Ureter (tissue), 1 donor: ENCODE measurements around the gene CHST13. TPM values are rescaled to one million over a fixed set of nuclear protein-coding genes. Genes with fewer than 3 reads are reported as not detected.
"Not testable (repeated sequence)": the region's sequence is repeated elsewhere in the genome, so short reads cannot be mapped to it uniquely, and the experiment has no call there.

Experiments
- DNase-seq: peaks from one replicate; pipeline ENCODE4 v3.0.0-alpha.2; 2020; ENCODE audit warnings: low spot score
- total RNA-seq: library from RNA; stranded (reverse); gene quantifications from one replicate; pipeline ENCODE4 v1.2.4, GENCODE V29; 2023
- donor health status: DM: yes; HTN: yes; CAD: no.

CHST13 gene
- total RNA-seq, 1 donor from 2014 or later = not detected

DNA sequence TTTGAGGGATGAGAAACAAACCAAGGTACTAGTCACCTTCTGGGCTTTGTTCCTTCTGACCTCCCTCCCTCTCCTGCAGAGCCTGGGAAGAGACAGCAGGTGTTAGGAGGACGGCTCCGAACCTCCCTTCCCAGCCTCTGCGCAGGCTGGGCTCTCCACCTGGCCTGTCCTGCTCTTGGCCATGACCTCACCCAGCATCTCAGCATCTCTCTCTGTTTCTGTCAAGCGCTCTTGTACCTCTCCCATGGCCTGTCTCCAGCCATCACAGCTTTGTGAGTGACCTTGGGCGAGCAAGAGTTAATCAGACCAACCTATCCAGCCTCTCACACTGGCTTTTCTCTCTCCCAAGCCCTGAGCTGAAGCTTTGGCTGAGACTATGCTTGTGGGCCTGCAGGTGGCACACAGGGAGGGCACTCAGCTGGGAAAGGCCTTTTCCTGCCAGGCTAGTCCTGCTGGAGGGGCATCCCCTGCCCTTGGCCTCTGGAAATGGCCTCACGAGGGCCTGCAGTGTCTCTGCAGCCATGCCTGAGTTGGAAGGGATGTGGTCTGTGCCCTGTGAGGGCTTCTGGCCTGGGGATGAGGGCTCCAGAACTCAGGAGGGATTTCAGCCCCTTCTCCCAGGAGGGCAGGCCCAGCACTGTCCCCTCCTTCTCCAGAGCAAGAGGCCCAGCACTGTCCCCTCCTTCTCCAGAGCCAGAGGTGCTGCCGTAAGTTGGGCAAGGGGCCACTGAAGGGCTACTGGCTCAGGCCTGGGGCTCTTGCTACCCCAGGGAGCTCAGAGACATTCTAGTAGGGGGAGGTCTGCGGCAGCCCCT is 2.1 kb downstream of the CHST13 start:
- DNase-seq = no peak

DNA sequence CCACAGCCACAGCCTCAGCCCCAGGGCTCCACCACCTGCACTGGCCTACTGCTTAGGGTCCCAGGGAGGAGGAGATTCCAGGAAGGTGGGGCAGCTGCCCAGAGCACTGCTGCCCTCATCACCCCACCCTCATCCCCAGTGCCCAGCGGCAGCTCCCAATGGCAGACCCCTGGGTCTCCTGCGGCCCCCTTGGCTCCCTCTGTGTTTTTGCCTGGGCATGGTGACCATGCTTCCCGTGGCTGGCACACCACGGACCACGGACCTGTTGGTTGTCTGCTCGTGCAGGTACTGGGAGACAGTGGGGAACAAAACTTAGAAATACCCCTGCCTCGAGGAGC is 2.7 kb downstream of the CHST13 start:
- no peak for DNase-seq

DNA sequence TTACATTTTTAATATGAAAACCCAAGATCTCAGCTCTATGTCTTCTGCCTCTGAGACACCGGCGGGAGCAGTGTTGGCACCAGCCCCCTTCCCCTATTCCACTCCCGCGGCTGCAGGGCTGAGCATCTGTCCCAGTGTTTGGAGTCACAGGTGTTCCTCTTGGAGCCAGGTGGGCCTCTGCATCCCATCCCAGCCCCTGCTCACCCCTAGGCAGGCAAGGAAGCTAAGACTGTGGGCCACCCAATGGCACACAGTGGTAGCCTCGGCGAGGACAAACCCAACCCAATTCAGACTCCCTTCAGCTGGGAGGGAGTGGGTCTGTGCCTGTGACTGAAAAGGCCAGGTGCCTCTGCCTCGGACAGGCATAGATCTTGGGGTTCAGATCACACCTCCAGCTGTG is 3.1 kb downstream of the CHST13 start:
- DNase-seq = no peak

DNA sequence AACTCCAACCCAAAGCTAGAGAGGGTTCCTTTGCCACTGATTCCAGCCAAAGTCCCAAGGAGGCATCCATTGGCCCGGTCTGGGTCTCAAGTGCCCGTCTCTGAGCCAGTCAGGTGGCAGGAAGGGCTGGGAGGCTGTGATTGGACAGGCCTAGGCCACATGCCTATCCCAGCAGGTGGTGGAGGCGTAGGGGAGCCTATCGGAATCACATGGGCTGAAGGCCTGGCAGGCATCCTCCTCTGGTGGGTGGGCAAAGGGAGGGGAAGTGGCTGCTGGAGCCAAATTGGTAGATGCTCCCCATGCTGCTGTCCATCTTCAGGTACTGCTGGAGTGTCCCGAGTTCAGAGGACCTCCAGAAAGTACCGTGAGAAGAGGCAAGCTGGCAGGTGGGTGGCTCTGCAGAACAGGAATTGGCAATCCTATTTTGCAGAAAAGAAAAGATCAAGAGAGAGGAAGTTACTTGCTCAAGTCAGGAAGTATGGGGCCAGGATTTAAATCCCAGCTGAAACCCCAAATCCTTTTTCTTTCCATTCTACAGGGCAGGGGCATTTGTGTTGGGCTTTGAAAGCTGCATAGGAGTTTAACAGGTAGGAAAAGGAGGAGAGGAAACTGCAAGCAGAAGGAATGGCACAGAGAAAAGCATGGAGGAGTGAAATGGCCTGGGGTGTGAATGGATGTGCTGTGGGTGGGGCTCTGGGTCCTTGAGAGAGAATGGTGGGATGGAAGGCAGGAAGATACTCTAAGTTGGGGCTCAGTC is 3.7 kb downstream of the CHST13 start:
- no peak for DNase-seq

DNA sequence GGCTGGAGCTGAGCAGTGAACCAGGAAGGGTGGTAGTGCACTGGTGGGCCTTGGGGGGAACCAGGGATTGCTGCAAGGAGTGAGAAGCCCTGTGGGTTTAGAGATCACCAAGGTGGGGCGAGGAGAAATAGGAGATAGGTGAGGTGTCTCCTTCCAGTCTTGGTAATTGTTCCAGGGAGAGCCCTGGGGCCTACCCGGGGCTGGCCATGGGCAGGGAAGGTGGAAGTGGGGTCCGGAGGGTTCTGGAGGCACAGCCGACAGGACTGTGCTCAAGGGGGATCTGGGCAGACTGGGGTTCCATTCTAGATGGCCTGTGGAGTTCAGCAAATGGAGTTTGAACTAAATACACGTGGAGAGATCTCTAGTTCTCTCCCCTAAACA is 4.5 kb downstream of the CHST13 start:
- DNase-seq = no peak

DNA sequence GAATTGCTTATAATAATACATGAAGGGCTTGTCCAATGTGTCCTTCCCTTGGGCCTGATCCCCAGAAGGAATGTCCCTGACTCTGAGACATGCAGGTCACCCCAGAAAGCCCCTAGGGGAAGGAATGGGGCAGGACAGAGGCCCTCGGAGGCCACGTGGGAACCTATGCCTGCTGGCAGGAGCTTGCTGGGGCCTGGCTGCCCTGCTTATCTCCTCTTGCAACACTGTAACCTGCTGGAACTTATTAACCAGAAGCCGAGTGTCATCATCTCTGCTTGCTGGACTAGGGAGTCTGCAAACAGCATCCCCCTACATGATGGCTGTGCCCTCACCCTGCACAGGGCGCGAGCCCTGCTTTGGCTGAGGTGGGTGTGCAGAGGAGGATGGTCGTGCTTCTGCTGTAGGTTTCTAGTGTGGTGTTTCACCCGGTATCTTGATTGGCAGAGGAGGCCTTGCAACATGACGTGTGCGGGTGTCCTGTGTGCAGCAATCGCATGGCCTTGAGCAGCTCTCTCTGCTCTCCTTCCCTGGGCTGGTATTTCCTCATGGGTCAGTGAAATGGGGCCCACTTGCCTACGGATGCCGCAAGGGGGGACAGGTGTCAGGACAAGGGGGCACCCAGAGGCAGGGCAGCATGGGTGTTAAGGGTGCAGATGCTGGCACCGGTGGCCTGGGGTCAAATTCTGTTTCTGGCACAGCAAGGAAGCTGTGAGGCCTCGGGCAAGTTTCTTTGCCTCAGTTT is 5.0 kb downstream of the CHST13 start:
- no peak for DNase-seq

DNA sequence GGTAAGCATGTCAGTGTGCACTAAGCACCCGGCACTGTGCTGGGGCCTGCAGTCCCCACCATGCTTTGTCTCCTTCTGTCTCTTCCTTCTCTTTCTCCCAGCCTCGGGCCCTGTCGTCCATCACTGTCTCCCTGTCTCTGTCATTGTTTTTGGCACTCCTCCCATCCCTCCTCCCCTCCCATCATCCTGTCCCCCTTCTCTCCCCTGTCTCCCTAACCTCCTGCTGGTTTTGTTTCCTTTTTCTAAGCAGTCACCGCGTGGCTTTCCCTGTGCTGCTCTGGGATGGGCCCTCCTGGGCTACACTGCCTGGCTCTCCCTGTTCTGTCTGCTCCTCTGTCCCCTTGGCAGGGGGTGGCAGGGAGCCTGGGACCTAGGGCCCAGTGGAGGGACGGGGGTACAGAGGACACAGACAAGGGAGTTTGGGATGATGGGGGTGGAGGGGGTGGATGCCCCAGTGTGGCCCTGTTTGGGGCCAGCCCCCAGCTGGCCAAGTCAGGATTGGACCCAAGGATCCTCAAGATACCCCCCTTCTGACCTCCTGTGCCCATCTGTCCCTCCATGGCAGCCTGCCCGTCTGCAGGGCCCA is 5.7 kb downstream of the CHST13 start:
- no peak for DNase-seq

DNA sequence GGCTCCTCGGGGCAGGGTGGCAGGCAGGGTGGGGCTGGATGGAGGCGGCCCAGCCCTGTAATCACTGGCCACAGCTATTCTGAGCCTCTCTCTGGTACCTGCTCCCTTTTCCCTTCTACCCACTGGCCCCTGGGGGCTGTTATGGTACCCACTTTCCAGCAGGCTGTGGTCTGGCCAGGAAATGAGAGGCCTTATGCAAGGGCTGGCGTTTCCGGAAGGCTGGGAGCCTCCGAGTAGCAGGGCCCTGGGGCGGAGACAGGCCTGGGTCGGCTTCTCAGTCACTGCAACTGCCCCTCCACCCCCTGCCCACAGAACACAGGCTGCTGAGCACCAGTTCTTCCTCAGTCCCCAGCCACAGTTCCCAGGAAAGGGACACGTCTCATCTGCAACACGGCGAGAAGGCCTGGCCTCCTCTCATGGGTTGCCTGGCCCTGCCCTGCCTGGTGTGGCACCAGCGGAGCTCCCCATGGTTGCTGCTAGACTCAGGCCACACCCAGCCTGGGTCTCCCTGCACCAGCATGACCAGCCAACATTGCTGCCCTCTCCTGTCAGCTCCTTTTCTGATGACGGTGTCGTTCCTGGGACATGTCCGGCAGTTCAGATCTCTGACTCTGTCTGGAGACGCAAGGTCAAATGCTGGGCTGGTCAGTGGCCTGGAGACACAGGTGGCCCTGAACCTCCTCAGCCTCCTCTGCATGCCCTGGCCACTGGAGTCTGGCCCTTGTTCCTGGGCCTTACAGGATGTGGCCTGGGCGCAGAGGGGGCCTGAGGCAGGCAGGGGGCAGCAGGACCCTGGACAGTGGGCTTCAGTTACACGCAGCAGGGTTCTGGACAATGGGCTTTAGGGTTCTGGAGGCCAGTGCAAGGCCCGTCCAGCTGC is 6.5 kb downstream of the CHST13 start:
- no peak for DNase-seq

DNA sequence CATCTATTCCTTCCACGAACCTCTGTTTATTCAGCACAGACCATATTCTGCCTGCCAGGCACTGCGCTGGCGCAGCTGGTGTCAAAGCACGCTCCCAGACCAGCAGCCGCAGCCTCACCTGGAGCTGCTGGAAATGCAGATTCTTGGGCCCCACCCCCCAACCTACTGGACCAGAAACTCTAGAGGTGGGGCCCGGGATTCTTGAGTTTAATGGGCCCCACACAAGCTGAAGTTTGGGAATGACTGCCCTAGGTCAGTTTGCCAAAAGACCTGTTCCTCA is 7.0 kb downstream of the CHST13 start:
- no peak for DNase-seq

DNA sequence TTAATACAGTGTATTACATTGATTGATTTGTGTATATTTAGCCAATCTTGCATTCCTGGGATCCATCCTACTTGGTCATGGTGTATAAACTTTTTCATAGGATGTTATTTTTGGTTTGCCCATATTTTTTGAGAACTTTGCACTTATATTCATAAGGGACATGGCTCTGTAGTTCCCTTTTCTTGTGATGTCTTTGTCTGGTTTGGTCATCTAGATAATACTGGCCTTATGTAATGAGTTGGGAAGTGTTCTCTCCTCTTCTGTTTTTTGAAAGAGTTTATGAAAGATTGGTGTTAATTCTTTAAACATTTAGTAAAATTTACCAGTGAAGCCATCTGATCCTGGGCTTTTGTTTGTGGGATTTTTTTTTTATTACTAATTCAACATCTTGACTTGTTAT is 9.6 kb downstream of the CHST13 start:
- no peak for DNase-seq

DNA sequence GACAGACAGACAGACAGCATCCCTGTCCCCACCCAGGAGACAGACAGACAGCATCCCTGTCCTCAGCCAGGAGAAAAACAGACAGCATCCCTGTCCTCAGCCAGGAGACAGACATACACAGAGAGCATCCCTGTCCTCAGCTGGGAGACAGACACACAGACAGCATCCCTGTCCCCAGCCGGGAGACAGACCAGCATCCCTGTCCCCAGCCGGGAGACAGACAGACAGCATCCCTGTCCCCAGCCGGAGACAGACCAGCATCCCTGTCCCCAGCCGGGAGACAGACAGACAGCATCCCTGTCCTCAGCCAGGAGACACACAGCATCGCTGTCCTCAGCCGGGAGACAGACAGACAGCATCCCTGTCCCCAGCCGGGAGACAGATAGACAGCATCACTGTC is 10.8 kb downstream of the CHST13 start:
- DNase-seq = not testable (repeated sequence)

DNA sequence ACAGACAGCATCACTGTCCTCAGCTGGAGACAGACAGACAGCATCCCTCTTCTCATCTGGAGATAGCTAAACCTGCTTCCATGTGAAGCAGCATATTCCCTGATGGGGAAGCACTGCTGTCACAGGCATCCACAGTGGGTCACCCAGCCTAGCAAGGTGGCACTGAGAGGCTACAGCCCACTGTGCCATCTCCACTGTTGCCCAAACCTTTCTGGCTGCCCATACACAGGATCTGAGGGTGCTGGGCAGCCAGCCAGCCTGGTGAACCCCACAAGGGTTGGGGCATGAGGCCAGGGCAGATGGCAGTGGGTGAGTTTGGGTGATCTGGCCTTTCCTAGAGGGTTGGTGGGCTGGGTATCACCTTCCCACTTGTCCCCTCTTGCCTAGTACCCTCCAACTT is 11.7 kb downstream of the CHST13 start:
- no peak for DNase-seq

DNA sequence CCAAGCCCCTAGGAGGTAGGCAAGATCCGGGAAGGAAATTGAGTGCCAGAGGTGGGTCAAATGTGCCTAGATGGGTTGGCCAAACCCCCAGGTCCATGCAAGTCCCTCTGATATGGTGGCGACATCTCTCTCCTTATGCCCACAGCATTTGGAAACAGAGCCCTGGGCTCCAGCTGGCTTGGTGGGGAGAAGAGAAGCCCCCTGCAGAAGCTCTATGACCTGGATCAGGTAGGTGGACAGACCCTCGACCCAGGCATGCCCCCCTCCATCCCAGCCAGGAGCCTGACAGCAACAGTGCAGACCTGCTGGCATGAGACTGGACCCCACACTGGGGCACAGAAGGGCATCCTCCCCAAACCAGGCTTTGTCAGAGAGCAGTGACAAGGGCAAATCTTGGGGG is 12.2 kb downstream of the CHST13 start:
- no peak for DNase-seq

DNA sequence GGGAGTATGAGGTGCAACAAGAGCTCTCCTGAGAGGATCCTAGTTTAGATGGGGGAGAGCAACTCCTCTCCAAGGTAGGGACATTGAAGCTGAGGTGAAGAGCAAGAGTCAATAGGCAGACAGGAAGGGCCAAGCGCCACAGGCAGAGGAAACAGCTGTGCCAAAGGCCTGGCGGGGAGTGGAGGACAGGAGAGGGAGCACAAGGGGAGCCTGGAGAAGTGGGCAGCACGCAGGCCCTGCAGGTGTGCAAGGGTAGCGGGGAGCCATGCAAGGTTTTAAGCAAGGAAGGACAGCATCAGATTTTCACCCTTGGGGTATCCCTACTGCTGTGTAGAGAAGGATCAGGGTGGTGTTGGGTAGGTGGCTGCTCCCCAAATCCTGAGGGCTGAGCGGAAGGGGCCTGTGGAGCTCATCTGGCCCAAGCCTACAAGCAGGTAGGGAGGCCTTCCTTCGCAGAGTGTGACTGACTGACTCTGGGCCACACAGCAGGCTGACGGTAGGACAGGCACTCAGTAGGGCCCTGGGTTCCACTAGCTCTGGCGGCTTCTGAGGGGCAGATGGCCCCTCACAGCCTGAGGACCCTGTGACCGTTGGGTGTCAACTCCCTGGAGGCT is 13.3 kb downstream of the CHST13 start:
- no peak for DNase-seq

DNA sequence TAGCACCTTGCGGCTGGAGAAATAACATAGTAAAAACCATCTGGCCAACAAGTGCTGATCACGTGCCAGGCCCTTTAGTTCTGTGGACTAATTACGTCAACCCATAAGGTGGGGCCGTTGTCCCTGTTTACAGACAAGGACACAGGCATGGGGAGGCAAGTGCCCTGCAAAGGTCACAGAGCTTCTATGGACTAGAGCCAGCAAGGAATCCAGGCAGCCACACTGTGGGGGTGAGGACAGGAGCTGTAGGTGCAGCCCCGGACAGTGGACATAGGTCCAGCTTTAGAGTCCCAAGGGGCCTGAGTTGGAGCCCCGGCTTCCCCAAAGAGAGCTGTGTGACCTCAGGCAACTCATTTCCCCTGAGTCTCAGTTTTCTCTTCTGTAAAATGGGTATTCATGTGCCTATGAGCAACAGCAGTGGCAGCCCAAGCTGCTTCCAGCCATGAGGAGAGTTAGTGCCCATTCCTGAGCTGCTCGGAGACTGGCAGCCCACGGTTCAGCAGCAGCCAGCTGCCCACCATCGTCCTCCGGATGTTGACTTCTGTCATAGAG is 13.9 kb downstream of the CHST13 start:
- DNase-seq = no peak

DNA sequence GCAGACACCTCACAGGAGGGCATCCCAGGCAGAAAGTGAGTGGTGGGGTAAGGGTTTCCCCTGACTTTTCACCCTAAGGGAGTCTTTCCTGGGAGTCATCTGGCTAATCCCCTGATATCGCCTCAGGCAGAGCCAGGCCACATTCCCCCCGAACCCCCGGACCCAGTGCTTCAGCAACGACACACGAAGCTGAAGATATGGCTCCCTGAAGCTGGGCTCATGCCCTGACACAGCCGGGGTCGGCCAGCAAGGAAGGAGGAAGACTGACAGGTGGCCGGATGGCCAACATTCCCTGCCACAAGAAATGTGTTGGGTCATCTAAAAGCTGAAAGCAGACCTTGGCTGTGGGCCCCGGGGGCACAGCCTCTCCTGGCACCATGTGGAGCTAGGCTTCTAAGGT is 14.4 kb downstream of the CHST13 start:
- DNase-seq = no peak

DNA sequence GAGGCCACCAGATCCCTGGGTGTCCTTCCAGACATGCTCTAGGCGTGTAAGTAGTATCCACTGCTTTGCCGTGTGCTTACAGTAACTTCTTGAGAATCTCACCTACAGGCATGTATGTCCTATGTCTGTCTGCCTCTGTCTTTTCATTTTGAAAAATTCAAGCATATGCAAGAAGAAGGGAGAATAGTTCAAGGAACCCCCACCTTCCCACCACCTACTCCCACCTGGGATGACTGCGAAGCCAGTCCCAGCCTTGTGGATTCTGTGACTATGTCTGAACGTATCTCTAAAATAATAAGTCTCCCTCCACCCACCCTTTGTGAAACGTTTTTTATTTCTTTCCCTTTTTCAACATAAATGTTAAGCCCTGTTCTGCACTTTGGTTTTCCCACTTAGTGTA is 15.0 kb downstream of the CHST13 start:
- no peak for DNase-seq

DNA sequence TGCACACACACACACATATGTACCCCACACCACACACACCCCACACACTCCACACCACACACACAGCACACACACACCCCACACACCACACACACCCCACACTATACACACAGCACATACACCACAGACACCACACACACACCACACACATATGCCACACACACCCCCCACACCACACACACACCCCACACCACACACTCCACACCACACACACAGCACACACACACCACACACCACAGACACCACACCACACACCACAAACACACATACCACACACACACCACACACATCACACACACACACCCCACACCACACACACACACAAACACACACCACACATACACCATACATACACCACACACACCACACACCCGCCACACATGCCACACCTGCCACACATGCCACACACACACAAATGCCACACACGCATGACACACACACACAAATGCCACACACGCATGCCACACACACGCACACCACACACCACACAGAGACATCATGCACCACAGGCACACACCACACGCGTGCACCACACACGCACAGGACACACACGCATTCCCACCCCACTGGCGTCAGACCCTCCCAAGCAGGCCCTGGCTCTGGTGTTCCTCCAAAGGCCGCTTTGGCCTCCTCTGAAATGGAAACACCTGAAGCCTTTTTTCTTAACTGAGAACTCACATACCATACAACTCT is 15.7 kb downstream of the CHST13 start:
- DNase-seq = peak; percentile 26

DNA sequence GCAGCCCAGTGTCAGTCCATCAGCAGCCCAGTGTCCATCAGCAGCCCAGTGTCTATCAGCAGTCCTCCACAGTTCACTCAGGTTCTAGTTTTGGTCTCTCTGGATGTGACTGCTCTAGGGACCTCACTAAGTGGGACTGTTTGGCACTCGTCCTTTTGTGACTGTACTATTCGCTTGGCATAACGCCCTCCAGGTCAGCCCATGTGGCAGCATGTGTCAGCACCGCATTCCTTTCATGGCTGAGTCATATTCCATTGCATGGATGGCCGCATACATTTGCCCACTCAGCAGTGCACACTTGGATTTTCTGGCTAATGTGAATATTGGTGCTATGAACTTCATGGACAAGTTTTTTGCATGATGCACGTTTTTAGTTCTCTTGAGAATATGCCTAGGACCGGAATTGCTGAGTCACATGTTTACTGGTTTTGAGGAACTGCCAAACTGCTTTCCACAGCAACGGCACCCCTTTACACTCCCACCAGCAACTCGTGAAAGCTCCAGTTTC is 16.4 kb downstream of the CHST13 start:
- DNase-seq = peak; percentile 45
